ENCODE measurements around the gene PTTG1IP.
"Not testable (repeated sequence)": the region's sequence is repeated elsewhere in the genome, so short reads cannot be mapped to it uniquely, and the experiment has no call there.

Gene PTTG1IP

GRCh38 chr21:44835647-44835973, 37.9 kb downstream of the PTTG1IP start:
- in situ Hi-C loops (cut with HindIII; ENCODE audit: low sequenced_read_pairs), result no loop called here
- TF ChIP-seq CTCF (IDR thresholded peaks at IDR 0.05; ENCODE audit: low read depth, low read length), result no peak
- DNase-seq (ENCODE audit: low read depth, low spot score), result no peak
- no peak overlapping the region for H3K4me3 ChIP-seq (ENCODE audit: low read depth, low read length)

GRCh38 chr21:44834951-44835646, 38.4 kb downstream of the PTTG1IP start:
- TF ChIP-seq CTCF (IDR thresholded peaks at IDR 0.05; ENCODE audit: low read depth, low read length), result no peak
- no peak overlapping the region for H3K4me3 ChIP-seq (ENCODE audit: low read depth, low read length)
- no peak for DNase-seq (ENCODE audit: low read depth, low spot score)
- in situ Hi-C loops (cut with HindIII; ENCODE audit: low sequenced_read_pairs), result no loop called here

GRCh38 chr21:44834231-44834950, 39.1 kb downstream of the PTTG1IP start:
- in situ Hi-C loops (cut with HindIII; ENCODE audit: low sequenced_read_pairs), result no loop called here
- no peak for DNase-seq (ENCODE audit: low read depth, low spot score)
- TF ChIP-seq CTCF (IDR thresholded peaks at IDR 0.05; ENCODE audit: low read depth, low read length), result no peak
- H3K4me3 ChIP-seq (ENCODE audit: low read depth, low read length), result no peak overlapping the region

- TF ChIP-seq CTCF (IDR thresholded peaks at IDR 0.05; ENCODE audit: low read depth, low read length), result no peak
- DNase-seq (ENCODE audit: low read depth, low spot score), result no peak
- H3K4me3 ChIP-seq (ENCODE audit: low read depth, low read length), result no peak overlapping the region
- in situ Hi-C loops (cut with HindIII; ENCODE audit: low sequenced_read_pairs), result no loop called here
Measured at GRCh38 chr21:44833663-44834062, 39.8 kb downstream of the PTTG1IP start.

GRCh38 chr21:44832516-44833255, 40.8 kb downstream of the PTTG1IP start:
- DNase-seq (ENCODE audit: low read depth, low spot score); in situ Hi-C loops (cut with HindIII; ENCODE audit: low sequenced_read_pairs); H3K4me3 ChIP-seq (ENCODE audit: low read depth, low read length): not testable (repeated sequence)

- TF ChIP-seq CTCF (IDR thresholded peaks at IDR 0.05; ENCODE audit: low read depth, low read length), result no peak
- no peak for DNase-seq (ENCODE audit: low read depth, low spot score)
- in situ Hi-C loops (cut with HindIII; ENCODE audit: low sequenced_read_pairs), result no loop called here
- H3K4me3 ChIP-seq (ENCODE audit: low read depth, low read length), result no peak overlapping the region
Measured at GRCh38 chr21:44831227-44831860, 42.1 kb downstream of the PTTG1IP start.

Measured in astrocyte of the spinal cord (primary cell).